CD4-positive, alpha-beta T cell treated with Interleukin-15 for 1 hour (primary cell): ENCODE data around the gene BNC2.

Source experiments
- DNase-seq: peaks from one replicate; pipeline ENCODE4 v3.0.0-alpha.2; 2020

BNC2 gene

DNA sequence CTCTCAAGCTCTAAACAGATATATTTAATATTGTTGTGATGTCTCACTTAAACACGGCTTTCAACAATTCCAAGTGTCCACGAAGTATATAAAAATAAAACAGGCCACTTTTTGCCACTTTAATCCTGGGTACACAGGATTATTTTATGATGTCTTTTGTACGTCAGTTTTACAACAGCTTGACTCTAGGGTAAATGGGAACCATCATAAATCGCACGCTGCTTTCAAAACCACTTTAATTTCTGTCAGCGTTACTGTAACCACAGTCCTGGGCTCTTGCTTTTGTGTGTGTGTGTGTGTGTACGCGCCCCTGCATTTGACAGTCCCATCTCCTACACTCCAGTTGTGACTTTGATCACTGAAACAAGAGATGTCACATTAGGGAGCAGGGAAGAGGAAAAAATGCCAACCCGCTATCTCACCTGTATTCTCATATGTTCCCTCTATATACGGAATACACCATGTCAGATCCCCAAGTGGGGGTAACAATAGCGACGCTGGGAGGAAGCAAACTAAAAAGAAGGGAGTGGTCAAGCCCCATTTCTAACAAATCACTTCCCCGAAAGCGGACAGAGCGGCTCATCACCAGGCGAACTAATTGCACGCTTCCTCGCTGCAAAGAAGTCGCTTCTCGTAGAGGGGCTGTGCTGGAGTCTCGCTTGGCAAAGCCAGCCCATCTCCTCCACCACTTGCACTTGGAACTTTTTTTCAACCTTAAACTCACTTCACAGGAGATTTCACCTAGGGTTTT is 1.2 kb downstream of the BNC2 start:
- no peak for DNase-seq

DNA sequence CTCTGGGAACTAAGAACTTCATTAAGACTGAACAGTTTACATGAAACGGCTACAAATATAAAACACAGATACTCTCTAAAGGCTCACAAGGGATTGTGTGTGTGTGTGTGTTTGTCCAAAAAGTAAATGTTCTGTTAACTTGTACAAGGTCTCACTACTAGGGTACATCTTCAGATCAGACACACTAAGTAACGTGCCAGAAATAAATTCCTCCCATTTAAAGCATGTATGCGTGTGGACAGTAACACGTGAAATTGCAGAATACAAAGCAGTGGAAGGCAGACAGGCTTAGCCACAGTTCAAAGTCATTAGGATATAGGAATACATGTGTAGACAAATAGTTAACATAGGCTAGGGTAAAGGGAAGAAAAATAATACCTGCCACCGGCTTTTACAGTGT is 1.8 kb downstream of the BNC2 start:
- no peak for DNase-seq

GRCh38 chr9:16867576-16868311 is 2.7 kb downstream of the BNC2 start:
- no peak for DNase-seq

- DNase-seq, result no peak
Measured at GRCh38 chr9:16866587-16866986, 3.9 kb downstream of the BNC2 start.

GRCh38 chr9:16864649-16865434 is 5.6 kb downstream of the BNC2 start:
- DNase-seq, result no peak

DNA sequence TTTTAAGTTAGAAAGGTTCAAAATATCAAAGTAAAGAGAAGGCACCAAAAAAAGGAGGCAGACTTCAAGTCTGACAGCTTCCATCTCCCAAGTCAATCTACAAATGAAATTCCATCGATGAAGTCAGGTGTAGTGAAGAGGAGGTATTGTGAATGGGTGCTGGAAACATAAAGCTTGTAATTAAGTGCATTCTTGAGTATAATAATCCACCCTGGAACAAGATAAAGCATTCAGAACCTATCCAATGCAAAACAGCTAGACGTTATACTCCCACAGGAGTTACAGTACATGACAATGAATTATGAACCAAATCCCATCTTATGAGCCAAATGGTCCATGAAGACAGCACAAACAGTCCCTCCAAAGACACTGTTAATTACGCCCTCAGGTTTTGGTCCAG is 22.3 kb downstream of the BNC2 start:
- no peak for DNase-seq

DNA sequence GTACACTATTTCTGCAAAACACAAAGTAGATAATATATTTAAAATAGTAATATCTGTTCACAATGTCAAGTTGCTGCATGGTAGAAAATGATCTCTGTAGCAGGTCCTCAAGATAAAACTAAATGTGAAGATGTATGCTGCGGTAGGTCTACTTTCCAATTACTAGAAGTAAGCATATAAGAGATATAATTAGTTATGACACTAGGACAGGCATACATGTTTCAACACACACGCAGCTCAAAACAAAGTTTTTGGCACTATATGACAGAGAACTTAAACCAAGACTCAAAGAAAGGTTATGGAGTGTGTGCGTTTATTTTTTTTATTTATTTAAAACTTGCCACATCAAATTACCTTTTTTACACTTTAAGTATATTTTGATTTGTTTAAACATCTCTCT is 23.5 kb downstream of the BNC2 start:
- no peak for DNase-seq

GRCh38 chr9:16846367-16846766 is 24.1 kb downstream of the BNC2 start:
- DNase-seq, result no peak

GRCh38 chr9:16834817-16835216 is 35.7 kb downstream of the BNC2 start:
- DNase-seq, result no peak

DNA sequence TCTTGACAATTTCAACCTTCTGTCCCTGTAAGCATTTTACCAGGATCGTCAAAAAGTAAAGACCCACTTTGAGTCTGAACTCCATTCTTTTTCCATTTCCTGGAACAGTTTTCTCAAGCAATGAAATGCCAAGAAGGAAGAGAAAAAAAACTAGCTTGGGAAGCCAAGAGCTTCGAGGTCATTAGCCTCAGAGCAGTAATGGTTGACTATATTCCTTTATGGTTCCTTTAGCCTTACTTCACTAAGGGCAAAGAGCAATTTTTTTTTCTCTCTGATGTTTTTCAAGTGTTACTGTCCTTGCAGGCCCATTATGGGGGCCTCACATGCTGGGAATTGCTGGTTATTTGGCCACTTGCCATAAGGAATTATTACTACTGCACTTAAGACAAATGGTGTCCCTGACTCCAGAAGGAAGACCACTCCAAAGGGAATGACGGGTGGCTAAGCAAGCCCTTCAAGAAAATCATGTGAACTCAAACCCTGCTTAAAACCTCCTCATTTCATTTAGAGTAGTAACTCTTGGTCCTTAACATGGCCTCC is 37.1 kb downstream of the BNC2 start:
- DNase-seq, result no peak

DNA sequence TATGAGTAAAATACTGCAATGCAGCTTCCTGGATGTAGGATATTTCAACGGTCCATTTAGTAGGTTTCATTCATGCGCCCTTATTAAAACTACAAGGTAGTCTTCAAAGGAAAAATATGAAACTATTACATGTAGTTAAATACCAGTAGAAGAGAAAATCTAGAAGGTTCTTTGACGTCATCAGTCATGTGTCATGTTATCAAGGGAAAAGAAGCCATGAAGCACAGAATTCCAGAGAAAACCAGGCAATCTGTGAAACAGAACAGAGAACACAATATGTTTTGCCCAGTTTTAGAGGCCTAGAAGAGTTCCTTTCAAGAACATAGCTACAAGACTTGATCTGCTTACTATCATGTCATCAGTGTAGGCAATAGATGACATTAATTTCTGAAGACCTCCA is 38.4 kb downstream of the BNC2 start:
- no peak for DNase-seq

DNA sequence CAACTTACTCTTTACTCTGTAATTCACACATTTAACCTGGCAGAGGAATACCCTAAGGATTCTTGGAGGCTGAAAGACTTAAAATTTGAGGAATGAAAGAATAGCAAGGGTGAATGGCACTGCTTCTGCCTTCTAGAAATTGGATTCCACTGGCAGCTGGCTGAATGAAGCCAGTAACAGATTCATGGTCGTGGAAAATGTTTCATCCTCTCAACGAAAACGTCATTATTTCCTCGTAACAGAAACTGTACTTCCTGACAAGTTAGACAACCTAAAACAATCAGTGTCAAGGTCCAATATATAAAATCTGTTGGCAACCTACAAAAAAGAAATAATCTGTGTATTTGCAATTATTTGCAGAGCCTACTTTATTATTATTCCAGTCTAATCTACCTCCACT is 39.7 kb downstream of the BNC2 start:
- DNase-seq, result no peak

GRCh38 chr9:16828340-16829281 is 41.9 kb downstream of the BNC2 start:
- DNase-seq, result no peak

GRCh38 chr9:16825971-16826625 is 44.4 kb downstream of the BNC2 start:
- no peak for DNase-seq

- no peak for DNase-seq
Measured at GRCh38 chr9:16825331-16825725, 45.1 kb downstream of the BNC2 start.

- no peak for DNase-seq
Measured at GRCh38 chr9:16824545-16825330, 45.7 kb downstream of the BNC2 start.

GRCh38 chr9:16823906-16824305 is 46.6 kb downstream of the BNC2 start:
- DNase-seq, result no peak

GRCh38 chr9:16821344-16821743 is 49.1 kb downstream of the BNC2 start:
- DNase-seq, result no peak

DNA sequence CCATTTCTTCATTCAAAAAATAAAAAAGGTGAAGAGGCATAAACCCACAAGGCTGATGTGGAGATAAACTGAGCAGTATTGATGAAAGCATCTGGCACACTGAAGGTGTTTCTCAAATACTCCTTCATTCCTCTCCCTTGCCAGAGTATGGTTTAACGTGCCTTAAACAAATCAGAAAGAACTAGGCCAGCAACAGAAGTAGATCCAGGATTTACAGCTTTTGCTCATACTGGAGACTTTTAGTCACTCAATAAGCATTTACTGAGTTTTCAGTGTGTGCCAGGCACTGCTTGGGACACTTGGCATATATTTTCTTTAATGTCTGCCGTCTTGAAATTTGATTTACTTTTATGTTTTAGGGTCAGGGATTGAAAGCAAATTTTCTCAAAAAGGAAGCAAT is 53.0 kb downstream of the BNC2 start:
- no peak for DNase-seq

DNA sequence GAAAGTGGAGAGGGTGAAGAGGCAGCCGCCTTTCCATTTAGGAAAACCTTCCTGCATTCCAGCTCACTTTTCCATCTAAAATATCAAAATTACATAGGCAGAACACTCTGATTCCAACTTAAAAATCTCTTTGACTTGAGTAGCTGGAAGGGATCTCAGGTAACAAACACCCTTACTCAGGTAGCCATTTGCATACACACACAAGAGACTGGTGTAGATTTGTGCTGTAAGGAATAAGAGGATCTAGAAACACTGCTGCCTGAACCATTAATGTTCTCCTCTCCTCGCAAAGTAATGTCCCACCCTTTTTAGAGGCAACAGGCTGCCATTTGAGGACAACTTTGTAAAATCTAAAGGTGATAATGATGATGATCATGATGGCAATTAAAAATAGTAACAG is 53.5 kb downstream of the BNC2 start:
- DNase-seq, result no peak

- DNase-seq, result no peak
Measured at GRCh38 chr9:16816011-16816410, 54.5 kb downstream of the BNC2 start.
